Measurements from ENCODE around the gene TNFSF8.

Gene TNFSF8

GRCh38 chr9:114957558-114957957 is 27.2 kb upstream of the TNFSF8 start:
- H3K4me3 ChIP-seq (ENCODE audit: low read depth, low read length), result no peak overlapping the region
- no peak overlapping the region for H3K27ac ChIP-seq (ENCODE audit: low read depth, low read length)
- H3K9ac ChIP-seq (ENCODE audit: low read depth, low read length), result no peak overlapping the region
- H3K9me3 ChIP-seq (ENCODE audit: control insufficient read depth, insufficient read depth, low read length), result peaks cover 13% of the 10 kb centered on the region
- no peaks in the 10 kb centered on the region for H3K4me1 ChIP-seq (ENCODE audit: control insufficient read depth, insufficient read depth, low read length)
- H3K36me3 ChIP-seq (ENCODE audit: control insufficient read depth, insufficient read depth, low read length), result no peaks in the 10 kb centered on the region
- H3K27me3 ChIP-seq (ENCODE audit: control insufficient read depth, insufficient read depth, low read length), result no peaks in the 10 kb centered on the region; the same call in 1 of the 2 replicates

GRCh38 chr9:114954956-114955582 is 24.7 kb upstream of the TNFSF8 start:
- Histone ChIP-seq H3K4me3 (ENCODE audit: low read depth, low read length) (no peak overlapping the region), H3K4me1 (ENCODE audit: control insufficient read depth, insufficient read depth, low read length) (no peaks in the 10 kb centered on the region), H3K9ac (ENCODE audit: low read depth, low read length) (no peak overlapping the region), H3K9me3 (ENCODE audit: control insufficient read depth, insufficient read depth, low read length) (no peaks in the 10 kb centered on the region), H3K36me3 (ENCODE audit: control insufficient read depth, insufficient read depth, low read length) (no peaks in the 10 kb centered on the region), H3K27me3 (ENCODE audit: control insufficient read depth, insufficient read depth, low read length) (no peaks in the 10 kb centered on the region; the same call in none of the 2 replicates), H3K27ac (ENCODE audit: low read depth, low read length) (no peak overlapping the region)

GRCh38 chr9:114953959-114954358 is 23.6 kb upstream of the TNFSF8 start:
- Histone ChIP-seq H3K4me1 (ENCODE audit: control insufficient read depth, insufficient read depth, low read length) (no peaks in the 10 kb centered on the region), H3K9me3 (ENCODE audit: control insufficient read depth, insufficient read depth, low read length) (no peaks in the 10 kb centered on the region), H3K27ac (ENCODE audit: low read depth, low read length) (no peak overlapping the region), H3K9ac (ENCODE audit: low read depth, low read length) (no peak overlapping the region), H3K4me3 (ENCODE audit: low read depth, low read length) (no peak overlapping the region), H3K36me3 (ENCODE audit: control insufficient read depth, insufficient read depth, low read length) (no peaks in the 10 kb centered on the region), H3K27me3 (ENCODE audit: control insufficient read depth, insufficient read depth, low read length) (no peaks in the 10 kb centered on the region; the same call in none of the 2 replicates)

GRCh38 chr9:114953046-114953445 is 22.7 kb upstream of the TNFSF8 start:
- no peak overlapping the region for H3K9ac ChIP-seq (ENCODE audit: low read depth, low read length)
- no peaks in the 10 kb centered on the region for H3K36me3 ChIP-seq (ENCODE audit: control insufficient read depth, insufficient read depth, low read length)
- H3K27me3 ChIP-seq (ENCODE audit: control insufficient read depth, insufficient read depth, low read length), result no peaks in the 10 kb centered on the region; the same call in none of the 2 replicates
- no peak overlapping the region for H3K4me3 ChIP-seq (ENCODE audit: low read depth, low read length)
- no peak overlapping the region for H3K27ac ChIP-seq (ENCODE audit: low read depth, low read length)
- no peaks in the 10 kb centered on the region for H3K9me3 ChIP-seq (ENCODE audit: control insufficient read depth, insufficient read depth, low read length)
- H3K4me1 ChIP-seq (ENCODE audit: control insufficient read depth, insufficient read depth, low read length), result no peaks in the 10 kb centered on the region

GRCh38 chr9:114950761-114951160 is 20.4 kb upstream of the TNFSF8 start:
- Histone ChIP-seq H3K4me1 (ENCODE audit: control insufficient read depth, insufficient read depth, low read length) (no peaks in the 10 kb centered on the region), H3K9me3 (ENCODE audit: control insufficient read depth, insufficient read depth, low read length) (no peaks in the 10 kb centered on the region), H3K9ac (ENCODE audit: low read depth, low read length) (no peak overlapping the region), H3K27me3 (ENCODE audit: control insufficient read depth, insufficient read depth, low read length) (peaks cover 4% of the 10 kb centered on the region), H3K27ac (ENCODE audit: low read depth, low read length) (no peak overlapping the region), H3K36me3 (ENCODE audit: control insufficient read depth, insufficient read depth, low read length) (no peaks in the 10 kb centered on the region), H3K4me3 (ENCODE audit: low read depth, low read length) (no peak overlapping the region)

- Histone ChIP-seq H3K4me1 (ENCODE audit: control insufficient read depth, insufficient read depth, low read length) (no peaks in the 10 kb centered on the region), H3K27me3 (ENCODE audit: control insufficient read depth, insufficient read depth, low read length) (peaks cover 4% of the 10 kb centered on the region), H3K9ac (ENCODE audit: low read depth, low read length) (no peak overlapping the region), H3K4me3 (ENCODE audit: low read depth, low read length) (no peak overlapping the region), H3K27ac (ENCODE audit: low read depth, low read length) (no peak overlapping the region), H3K36me3 (ENCODE audit: control insufficient read depth, insufficient read depth, low read length) (no peaks in the 10 kb centered on the region), H3K9me3 (ENCODE audit: control insufficient read depth, insufficient read depth, low read length) (no peaks in the 10 kb centered on the region)
Observed at GRCh38 chr9:114947058-114947457, 16.7 kb upstream of the TNFSF8 start.

- H3K27ac ChIP-seq (ENCODE audit: low read depth, low read length), result no peak overlapping the region
- no peak overlapping the region for H3K9ac ChIP-seq (ENCODE audit: low read depth, low read length)
- no peaks in the 10 kb centered on the region for H3K9me3 ChIP-seq (ENCODE audit: control insufficient read depth, insufficient read depth, low read length)
- peaks cover 4% of the 10 kb centered on the region; the same call in 1 of the 2 replicates for H3K27me3 ChIP-seq (ENCODE audit: control insufficient read depth, insufficient read depth, low read length)
- no peaks in the 10 kb centered on the region for H3K4me1 ChIP-seq (ENCODE audit: control insufficient read depth, insufficient read depth, low read length)
- no peak overlapping the region for H3K4me3 ChIP-seq (ENCODE audit: low read depth, low read length)
- no peaks in the 10 kb centered on the region for H3K36me3 ChIP-seq (ENCODE audit: control insufficient read depth, insufficient read depth, low read length)
Observed at GRCh38 chr9:114945616-114946412, 15.4 kb upstream of the TNFSF8 start.

GRCh38 chr9:114941376-114941775 is 11.0 kb upstream of the TNFSF8 start:
- Histone ChIP-seq H3K27me3 (ENCODE audit: control insufficient read depth, insufficient read depth, low read length) (peaks cover 4% of the 10 kb centered on the region; the same call in 1 of the 2 replicates), H3K36me3 (ENCODE audit: control insufficient read depth, insufficient read depth, low read length) (no peaks in the 10 kb centered on the region), H3K4me3 (ENCODE audit: low read depth, low read length) (no peak overlapping the region), H3K9me3 (ENCODE audit: control insufficient read depth, insufficient read depth, low read length) (no peaks in the 10 kb centered on the region), H3K9ac (ENCODE audit: low read depth, low read length) (no peak overlapping the region), H3K4me1 (ENCODE audit: control insufficient read depth, insufficient read depth, low read length) (no peaks in the 10 kb centered on the region), H3K27ac (ENCODE audit: low read depth, low read length) (no peak overlapping the region)

GRCh38 chr9:114938687-114939575 is 8.5 kb upstream of the TNFSF8 start:
- H3K27me3 ChIP-seq (ENCODE audit: control insufficient read depth, insufficient read depth, low read length), result peaks cover 15% of the 10 kb centered on the region
- H3K4me1 ChIP-seq (ENCODE audit: control insufficient read depth, insufficient read depth, low read length), result no peaks in the 10 kb centered on the region
- H3K9ac ChIP-seq (ENCODE audit: low read depth, low read length), result no peak overlapping the region
- H3K4me3 ChIP-seq (ENCODE audit: low read depth, low read length), result no peak overlapping the region
- no peak overlapping the region for H3K27ac ChIP-seq (ENCODE audit: low read depth, low read length)
- no peaks in the 10 kb centered on the region for H3K9me3 ChIP-seq (ENCODE audit: control insufficient read depth, insufficient read depth, low read length)
- no peaks in the 10 kb centered on the region for H3K36me3 ChIP-seq (ENCODE audit: control insufficient read depth, insufficient read depth, low read length)

GRCh38 chr9:114937516-114937915 is 7.1 kb upstream of the TNFSF8 start:
- no peaks in the 10 kb centered on the region for H3K36me3 ChIP-seq (ENCODE audit: control insufficient read depth, insufficient read depth, low read length)
- H3K9me3 ChIP-seq (ENCODE audit: control insufficient read depth, insufficient read depth, low read length), result no peaks in the 10 kb centered on the region
- H3K27ac ChIP-seq (ENCODE audit: low read depth, low read length), result no peak overlapping the region
- H3K4me3 ChIP-seq (ENCODE audit: low read depth, low read length), result no peak overlapping the region
- peaks cover 27% of the 10 kb centered on the region for H3K27me3 ChIP-seq (ENCODE audit: control insufficient read depth, insufficient read depth, low read length)
- H3K4me1 ChIP-seq (ENCODE audit: control insufficient read depth, insufficient read depth, low read length), result no peaks in the 10 kb centered on the region
- H3K9ac ChIP-seq (ENCODE audit: low read depth, low read length), result no peak overlapping the region

All from HUES48 (cell line).